H9 (cell line): ENCODE results near the gene LMF1. TPM values are rescaled to one million over a fixed set of nuclear protein-coding genes. Genes with fewer than 3 reads are reported as not detected.

Source experiments
- DNase-seq: peaks from one replicate; pipeline ENCODE4 v3.0.0-alpha.2; 2017
- H2AFZ ChIP-seq: one replicate; pipeline ENCODE4 v1.6.1; 2013; ENCODE audit warnings: mild to moderate bottlenecking, low read length, control low read depth, moderate library complexity
- H2AK5ac ChIP-seq: 2 replicates; pipeline ENCODE4 v1.6.1; 2013; ENCODE audit warnings: low read length, control low read depth, mixed read lengths; ENCODE audit not compliant: insufficient read length
- H2BK120ac ChIP-seq: one replicate; pipeline ENCODE4 v1.6.1; 2013; ENCODE audit warnings: low read depth, mild to moderate bottlenecking, low read length, control low read depth, inconsistent platforms; ENCODE audit not compliant: poor library complexity, severe bottlenecking
- H2BK12ac ChIP-seq: 2 replicates; pipeline ENCODE4 v1.6.1; 2013; ENCODE audit warnings: low read length, control low read depth, mixed read lengths, low read depth; ENCODE audit not compliant: insufficient read length
- H2BK15ac ChIP-seq: 2 replicates; pipeline ENCODE4 v1.6.1; 2013; ENCODE audit warnings: low read depth, low read length, control low read depth
- H2BK20ac ChIP-seq: one replicate; pipeline ENCODE4 v1.6.1; 2013; ENCODE audit warnings: low read depth, mild to moderate bottlenecking, low read length, control low read depth, inconsistent platforms; ENCODE audit not compliant: poor library complexity, severe bottlenecking
- H2BK5ac ChIP-seq: 2 replicates; pipeline ENCODE4 v1.6.1; 2013; ENCODE audit warnings: low read length, control low read depth, mixed read lengths; ENCODE audit not compliant: insufficient read length
- H3K14ac ChIP-seq: 2 replicates; pipeline ENCODE4 v1.6.1; 2013; ENCODE audit warnings: low read length, control low read depth; ENCODE audit not compliant: insufficient read depth
- H3K18ac ChIP-seq: 2 replicates; pipeline ENCODE4 v1.6.1; 2013; ENCODE audit warnings: low read depth, mild to moderate bottlenecking, mixed read lengths, low read length, control low read depth; ENCODE audit not compliant: insufficient read length
- H3K23ac ChIP-seq: 2 replicates; pipeline ENCODE4 v1.6.1; 2013; ENCODE audit warnings: low read length, control low read depth, mixed read lengths, low read depth; ENCODE audit not compliant: insufficient read length
- H3K23me2 ChIP-seq: 2 replicates; pipeline ENCODE4 v1.6.1; 2013; ENCODE audit warnings: low read depth, mild to moderate bottlenecking, mixed read lengths, low read length, control low read depth; ENCODE audit not compliant: insufficient read length, poor library complexity, severe bottlenecking
- H3K27ac ChIP-seq: 2 replicates; pipeline ENCODE4 v1.5.1; 2013; ENCODE audit warnings: low read length, control low read depth, mixed read lengths, low read depth; ENCODE audit not compliant: insufficient read length
- H3K27me3 ChIP-seq: 2 replicates; pipeline ENCODE4 v1.6.1; 2013; ENCODE audit warnings: low read length, control low read depth, inconsistent platforms; ENCODE audit not compliant: insufficient read depth
- H3K4ac ChIP-seq: 2 replicates; pipeline ENCODE4 v1.6.1; 2013; ENCODE audit warnings: low read depth, mild to moderate bottlenecking, control low read depth, inconsistent platforms, low read length, moderate library complexity
- H3K4me1 ChIP-seq: 2 replicates; pipeline ENCODE4 v1.6.1; 2013; ENCODE audit warnings: low read length, control low read depth, inconsistent platforms; ENCODE audit not compliant: insufficient read depth
- H3K4me2 ChIP-seq: 2 replicates; pipeline ENCODE4 v1.6.1; 2013; ENCODE audit warnings: low read length, control low read depth, mixed read lengths; ENCODE audit not compliant: insufficient read length, insufficient read depth
- H3K56ac ChIP-seq: 2 replicates; pipeline ENCODE4 v1.6.1; 2013; ENCODE audit warnings: low read depth, mild to moderate bottlenecking, mixed read lengths, low read length, control low read depth; ENCODE audit not compliant: insufficient read length
- H3K79me1 ChIP-seq: 2 replicates; pipeline ENCODE4 v1.6.1; 2013; ENCODE audit warnings: low read depth, mild to moderate bottlenecking, moderate library complexity, low read length, control low read depth, inconsistent platforms; ENCODE audit not compliant: insufficient read depth, poor library complexity, severe bottlenecking
- H3K79me2 ChIP-seq: 2 replicates; pipeline ENCODE4 v1.6.1; 2013; ENCODE audit warnings: low read length, control low read depth, inconsistent platforms; ENCODE audit not compliant: insufficient read depth
- H3K9ac ChIP-seq: 2 replicates; pipeline ENCODE4 v1.6.1; 2013; ENCODE audit warnings: low read length, control low read depth, mixed read lengths; ENCODE audit not compliant: insufficient read length; ENCODE audit errors: extremely low read depth
- H3K9me3 ChIP-seq: one replicate; pipeline ENCODE4 v1.6.1; 2013; ENCODE audit warnings: low read depth, low read length, inconsistent platforms; ENCODE audit not compliant: control insufficient read depth
- H3T11ph ChIP-seq: one replicate; pipeline ENCODE4 v1.6.1; 2013; ENCODE audit warnings: mild to moderate bottlenecking, low read length, control low read depth, inconsistent platforms
- H4K20me1 ChIP-seq: one replicate; pipeline ENCODE4 v1.6.1; 2013; ENCODE audit not compliant: control insufficient read depth, insufficient read length, insufficient read depth
- H4K5ac ChIP-seq: 2 replicates; pipeline ENCODE4 v1.6.1; 2013; ENCODE audit warnings: low read depth, mild to moderate bottlenecking, mixed read lengths, low read length, control low read depth; ENCODE audit not compliant: insufficient read length
- H4K8ac ChIP-seq: replicated peaks from 2 replicates; pipeline ENCODE4 v1.6.1; 2013; ENCODE audit warnings: low read length, control low read depth, mixed read lengths, low read depth; ENCODE audit not compliant: insufficient read length
- H4K91ac ChIP-seq: 2 replicates; pipeline ENCODE4 v1.6.1; 2013; ENCODE audit warnings: low read depth, mild to moderate bottlenecking, moderate library complexity, mixed read lengths, low read length, control low read depth; ENCODE audit not compliant: insufficient read length
- H3K27ac Mint-ChIP-seq, 3 experiments: 2 replicates in 2 of 3; 3 replicates in 1 of 3; pipeline ENCODE4 v1.8.0; 2020 to 2021; ENCODE audit warnings: mixed read lengths in 3 of 3, mild to moderate bottlenecking in 1 of 3, moderate library complexity in 1 of 3
- H3K27me3 Mint-ChIP-seq: 2 replicates; pipeline ENCODE4 v1.8.0; 2021; ENCODE audit warnings: low read depth, mild to moderate bottlenecking, moderate library complexity, mixed read lengths
- H3K36me3 Mint-ChIP-seq, 3 experiments: 2 replicates in 2 of 3; 3 replicates in 1 of 3; pipeline ENCODE4 v1.8.0; 2020 to 2021; ENCODE audit warnings: low read depth in 3 of 3, mixed read lengths in 3 of 3; ENCODE audit not compliant: insufficient read depth in 1 of 3
- H3K4me1 Mint-ChIP-seq, 2 experiments: 2 replicates each; pipeline ENCODE4 v1.8.0; 2020; ENCODE audit warnings: mixed read lengths in 2 of 2
- H3K4me3 Mint-ChIP-seq, 2 experiments: 2 replicates in 1 of 2; 3 replicates in 1 of 2; pipeline ENCODE4 v1.8.0; 2020 to 2021; ENCODE audit warnings: mild to moderate bottlenecking in 2 of 2, mixed read lengths in 2 of 2, moderate library complexity in 1 of 2
- H3K9me3 Mint-ChIP-seq, 2 experiments: 2 replicates in 1 of 2; 3 replicates in 1 of 2; pipeline ENCODE4 v1.8.0; 2020; ENCODE audit warnings: mild to moderate bottlenecking in 2 of 2, mixed read lengths in 2 of 2, moderate library complexity in 1 of 2
- WGBS: extraction: QIAGEN DNeasy Blood & Tissue Kit; methylation state at CpG from one replicate; pipeline ENCODE4 v1.1.7; 2013; ENCODE audit warnings: missing lambda C conversion rate, low lambda C conversion rate, mixed read lengths; ENCODE audit not compliant: insufficient read length; ENCODE audit errors: extremely low coverage; 5-methylcytosine and 5-hydroxymethylcytosine counted together
- total RNA-seq: library from RNA; stranded (reverse); gene quantifications from 2 replicates; pipeline ENCODE4 v1.2.1, GENCODE V29; 2021
- TF ChIP-seq, protein P1 (sequence below): fragments of 200-600 bp; sonication (generic); conservative IDR thresholded peaks from 3 replicates; pipeline ENCODE4 v1.8.0; 2021; ENCODE audit warnings: antibody characterized with exemption, mild to moderate bottlenecking

LMF1 gene
- total RNA-seq, 1 experiment from 2014 or later, result 7.1 TPM

DNA sequence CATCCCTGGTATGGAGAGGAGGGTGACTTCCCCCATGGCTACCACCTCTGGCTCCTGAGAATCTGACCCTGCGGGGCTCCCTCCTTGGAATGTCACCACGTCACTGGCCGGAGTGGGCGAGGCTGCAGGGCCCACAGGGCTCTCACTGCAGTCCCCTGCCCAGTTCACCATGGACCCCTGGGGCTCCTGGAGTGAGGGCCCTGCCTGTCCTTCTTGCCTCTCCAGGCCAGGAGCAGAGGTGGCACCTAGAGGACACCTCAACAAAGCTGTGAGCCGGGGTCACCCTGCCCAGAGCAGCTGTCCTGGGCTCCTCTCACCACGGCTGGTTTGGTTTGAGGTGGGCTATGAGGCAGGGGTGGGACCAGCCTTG, 102.4 kb downstream of the LMF1 start:
- 0 out of 7 replicates have a peak, but pooled peaks cover 0 to 3% (median 0%) of the 10 kb centered on the region in 3 experiments for H3K36me3 Mint-ChIP-seq
- H3K9ac ChIP-seq, result no peak overlapping the region
- TF ChIP-seq, protein P1, sequence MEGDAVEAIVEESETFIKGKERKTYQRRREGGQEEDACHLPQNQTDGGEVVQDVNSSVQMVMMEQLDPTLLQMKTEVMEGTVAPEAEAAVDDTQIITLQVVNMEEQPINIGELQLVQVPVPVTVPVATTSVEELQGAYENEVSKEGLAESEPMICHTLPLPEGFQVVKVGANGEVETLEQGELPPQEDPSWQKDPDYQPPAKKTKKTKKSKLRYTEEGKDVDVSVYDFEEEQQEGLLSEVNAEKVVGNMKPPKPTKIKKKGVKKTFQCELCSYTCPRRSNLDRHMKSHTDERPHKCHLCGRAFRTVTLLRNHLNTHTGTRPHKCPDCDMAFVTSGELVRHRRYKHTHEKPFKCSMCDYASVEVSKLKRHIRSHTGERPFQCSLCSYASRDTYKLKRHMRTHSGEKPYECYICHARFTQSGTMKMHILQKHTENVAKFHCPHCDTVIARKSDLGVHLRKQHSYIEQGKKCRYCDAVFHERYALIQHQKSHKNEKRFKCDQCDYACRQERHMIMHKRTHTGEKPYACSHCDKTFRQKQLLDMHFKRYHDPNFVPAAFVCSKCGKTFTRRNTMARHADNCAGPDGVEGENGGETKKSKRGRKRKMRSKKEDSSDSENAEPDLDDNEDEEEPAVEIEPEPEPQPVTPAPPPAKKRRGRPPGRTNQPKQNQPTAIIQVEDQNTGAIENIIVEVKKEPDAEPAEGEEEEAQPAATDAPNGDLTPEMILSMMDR, result no peak
- no peak overlapping the region for H2BK20ac ChIP-seq
- H3K27me3 ChIP-seq, result no peaks in the 10 kb centered on the region
- H3K9me3 ChIP-seq, result no peaks in the 10 kb centered on the region
- H4K91ac ChIP-seq, result no peak overlapping the region
- no CpG with 5 or more reads among the region's 6 CpGs for WGBS
- H3K27me3 Mint-ChIP-seq, result no peaks in the 10 kb centered on the region; the same call in 1 of the 2 replicates
- H3K79me1 ChIP-seq, result no peaks in the 10 kb centered on the region
- H4K8ac ChIP-seq, result no peak overlapping the region
- 0 out of 7 replicates have a peak overlapping the region, but pooled peaks of 2 of the 3 experiments have one; percentile 22 to 49 for H3K27ac Mint-ChIP-seq
- no peak overlapping the region for H3K23ac ChIP-seq
- H3K4me2 ChIP-seq, result no peak overlapping the region
- no peak overlapping the region for H3K56ac ChIP-seq
- no peak overlapping the region for H2BK5ac ChIP-seq
- no peaks in the 10 kb centered on the region for H3K4me1 ChIP-seq
- no peak overlapping the region for H3T11ph ChIP-seq
- H3K9me3 Mint-ChIP-seq, result peaks cover 0 to 11% of the 10 kb centered on the region in 2 experiments; a peak in 2 of 5 replicates
- no peak overlapping the region for H3K18ac ChIP-seq
- H2AK5ac ChIP-seq, result no peak overlapping the region
- H2BK15ac ChIP-seq, result no peak overlapping the region
- no peak overlapping the region for H3K4me3 Mint-ChIP-seq
- H2AFZ ChIP-seq, result no peak overlapping the region
- no peaks in the 10 kb centered on the region for H3K79me2 ChIP-seq
- H3K14ac ChIP-seq, result no peak overlapping the region; the same call in 1 of the 2 replicates
- no peak overlapping the region for H2BK12ac ChIP-seq
- no peak overlapping the region for H2BK120ac ChIP-seq
- no peaks in the 10 kb centered on the region for H3K23me2 ChIP-seq
- H4K20me1 ChIP-seq, result no peaks in the 10 kb centered on the region
- H3K4ac ChIP-seq, result no peak overlapping the region
- no peak for DNase-seq
- H4K5ac ChIP-seq, result no peak overlapping the region
- no peaks in the 10 kb centered on the region for H3K4me1 Mint-ChIP-seq
- no peak overlapping the region for H3K27ac ChIP-seq
